ENCODE results near the gene SH3PXD2B. TPM values are rescaled to one million over a fixed set of nuclear protein-coding genes. Genes with fewer than 3 reads are reported as not detected.

Gene SH3PXD2B
- total and polyA plus RNA-seq, 2 of the 13 experiments (the other 11 are each of a cell fraction or from before 2014, with no cell fraction given) = 3.4 to 4.6 TPM

DNA sequence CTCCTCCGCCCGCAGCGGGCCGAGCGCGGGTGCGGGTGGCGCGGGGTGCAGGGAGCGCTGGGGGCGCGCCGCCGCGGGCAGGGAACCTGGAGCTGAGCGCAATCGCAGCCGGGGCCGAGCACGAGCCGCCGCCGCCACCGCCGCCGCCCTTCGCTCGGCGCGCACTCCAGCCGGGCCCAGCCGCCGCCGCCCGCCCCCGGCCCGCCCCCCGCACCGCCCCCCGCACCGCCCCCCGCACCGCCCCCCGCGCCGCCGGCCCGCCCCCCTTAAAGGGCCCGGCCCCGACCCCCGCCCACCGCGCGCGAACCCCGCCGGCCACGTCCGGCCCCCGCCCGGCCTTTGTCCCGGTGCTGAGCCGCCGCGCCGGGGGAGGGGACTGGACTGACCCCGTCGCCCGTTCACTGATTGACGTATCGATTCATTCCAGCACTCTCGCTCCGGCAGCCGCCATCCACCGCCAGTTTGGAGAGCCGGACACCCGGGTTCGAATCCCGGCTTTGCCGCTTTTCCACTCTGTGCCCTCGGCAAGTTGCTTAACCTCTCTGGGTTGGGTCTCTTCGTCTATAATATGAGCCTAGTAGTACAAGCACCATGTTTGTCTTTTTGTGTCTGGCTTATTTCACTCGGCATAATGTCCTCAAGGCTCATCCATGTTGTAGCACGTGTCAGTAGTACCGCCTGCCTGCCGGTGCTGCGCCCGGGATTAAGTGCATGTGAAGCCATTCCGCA, at the start of gene SH3PXD2B (continued):
- peak; percentile 75 for TF ChIP-seq ZNF121 (CRISPR knock-in tag; IDR thresholded peaks at IDR 0.05)
- TF ChIP-seq KLF16 (CRISPR knock-in tag; IDR thresholded peaks at IDR 0.05) = 0 out of 4 replicates have a peak, but pooled peaks of 1 of the 2 experiments have one; percentile 36
- TF ChIP-seq ZNF24 (IDR thresholded peaks at IDR 0.05) = 0 out of 2 replicates have a peak, but pooled peaks have one; percentile 53
- TF ChIP-seq RBAK (CRISPR knock-in tag; IDR thresholded peaks at IDR 0.05) = no peak
- no peak for TF ChIP-seq CBX1 (IDR thresholded peaks at IDR 0.05; ENCODE audit: low read depth)
- no peak for TF ChIP-seq ZNF839 (CRISPR knock-in tag; IDR thresholded peaks at IDR 0.05; ENCODE audit: borderline replicate concordance)
- no peak for TF ChIP-seq CCAR2 (optimal IDR thresholded peaks at IDR 0.05; ENCODE audit: low read depth, low read length)
- no peak for TF ChIP-seq ZKSCAN5 (CRISPR knock-in tag; IDR thresholded peaks at IDR 0.05)
- TF ChIP-seq ZNF605 (CRISPR knock-in tag; IDR thresholded peaks at IDR 0.05) = 0 out of 2 replicates have a peak, but pooled peaks have one; percentile 5
- TF ChIP-seq PCBP1 (IDR thresholded peaks at IDR 0.05; ENCODE audit: borderline replicate concordance, low read depth, low read length) = no peak
- peak; percentile 70; the same call in 1 of the 2 replicates for TF ChIP-seq ZMYM4 (CRISPR knock-in tag; IDR thresholded peaks at IDR 0.05)
- no peak for TF ChIP-seq HNRNPK (IDR thresholded peaks at IDR 0.05; ENCODE audit: low read depth, low read length, poor library complexity, severe bottlenecking)
- no peak for TF ChIP-seq ZMAT3 (CRISPR knock-in tag; conservative IDR thresholded peaks at IDR 0.05)
- TF ChIP-seq KDM2A (CRISPR knock-in tag; IDR thresholded peaks at IDR 0.05; ENCODE audit: borderline replicate concordance, low read depth) = no peak
- TF ChIP-seq ZNF761 (CRISPR knock-in tag; conservative IDR thresholded peaks at IDR 0.05) = no peak
- no peak for TF ChIP-seq PHF20 (CRISPR knock-in tag; IDR thresholded peaks at IDR 0.05)
- TF ChIP-seq ARNT2 (CRISPR knock-in tag; IDR thresholded peaks at IDR 0.05; ENCODE audit: low read depth) = no peak
- TF ChIP-seq ARNTL (CRISPR knock-in tag; IDR thresholded peaks at IDR 0.05) = no peak
- no peak for TF ChIP-seq ZNF333 (CRISPR knock-in tag; IDR thresholded peaks at IDR 0.05; ENCODE audit: borderline replicate concordance)
- peak; percentile 35; the same call in 1 of the 2 replicates for TF ChIP-seq NFKB2 (CRISPR knock-in tag; IDR thresholded peaks at IDR 0.05; ENCODE audit: borderline replicate concordance)
- TF ChIP-seq, protein P1, sequence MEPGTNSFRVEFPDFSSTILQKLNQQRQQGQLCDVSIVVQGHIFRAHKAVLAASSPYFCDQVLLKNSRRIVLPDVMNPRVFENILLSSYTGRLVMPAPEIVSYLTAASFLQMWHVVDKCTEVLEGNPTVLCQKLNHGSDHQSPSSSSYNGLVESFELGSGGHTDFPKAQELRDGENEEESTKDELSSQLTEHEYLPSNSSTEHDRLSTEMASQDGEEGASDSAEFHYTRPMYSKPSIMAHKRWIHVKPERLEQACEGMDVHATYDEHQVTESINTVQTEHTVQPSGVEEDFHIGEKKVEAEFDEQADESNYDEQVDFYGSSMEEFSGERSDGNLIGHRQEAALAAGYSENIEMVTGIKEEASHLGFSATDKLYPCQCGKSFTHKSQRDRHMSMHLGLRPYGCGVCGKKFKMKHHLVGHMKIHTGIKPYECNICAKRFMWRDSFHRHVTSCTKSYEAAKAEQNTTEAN (CRISPR knock-in tag; conservative IDR thresholded peaks at IDR 0.05) = no peak
- TF ChIP-seq, protein P2, sequence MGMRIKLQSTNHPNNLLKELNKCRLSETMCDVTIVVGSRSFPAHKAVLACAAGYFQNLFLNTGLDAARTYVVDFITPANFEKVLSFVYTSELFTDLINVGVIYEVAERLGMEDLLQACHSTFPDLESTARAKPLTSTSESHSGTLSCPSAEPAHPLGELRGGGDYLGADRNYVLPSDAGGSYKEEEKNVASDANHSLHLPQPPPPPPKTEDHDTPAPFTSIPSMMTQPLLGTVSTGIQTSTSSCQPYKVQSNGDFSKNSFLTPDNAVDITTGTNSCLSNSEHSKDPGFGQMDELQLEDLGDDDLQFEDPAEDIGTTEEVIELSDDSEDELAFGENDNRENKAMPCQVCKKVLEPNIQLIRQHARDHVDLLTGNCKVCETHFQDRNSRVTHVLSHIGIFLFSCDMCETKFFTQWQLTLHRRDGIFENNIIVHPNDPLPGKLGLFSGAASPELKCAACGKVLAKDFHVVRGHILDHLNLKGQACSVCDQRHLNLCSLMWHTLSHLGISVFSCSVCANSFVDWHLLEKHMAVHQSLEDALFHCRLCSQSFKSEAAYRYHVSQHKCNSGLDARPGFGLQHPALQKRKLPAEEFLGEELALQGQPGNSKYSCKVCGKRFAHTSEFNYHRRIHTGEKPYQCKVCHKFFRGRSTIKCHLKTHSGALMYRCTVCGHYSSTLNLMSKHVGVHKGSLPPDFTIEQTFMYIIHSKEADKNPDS (CRISPR knock-in tag; IDR thresholded peaks at IDR 0.05) = no peak
- no peak for TF ChIP-seq DNMT1 (CRISPR knock-in tag; IDR thresholded peaks at IDR 0.05)
- no peak for TF ChIP-seq CBFB (CRISPR knock-in tag; IDR thresholded peaks at IDR 0.05)
- TF ChIP-seq ZNF501 (CRISPR knock-in tag; IDR thresholded peaks at IDR 0.05) = peak; percentile 85
- no peak for TF ChIP-seq ZNF263 (CRISPR knock-in tag; IDR thresholded peaks at IDR 0.05)
- TF ChIP-seq NPAS2 (CRISPR knock-in tag; IDR thresholded peaks at IDR 0.05; ENCODE audit: borderline replicate concordance) = no peak
- no peak for TF ChIP-seq EEA1 (CRISPR knock-in tag; IDR thresholded peaks at IDR 0.05; ENCODE audit: borderline replicate concordance)
- 0 out of 2 replicates have a peak, but pooled peaks have one; percentile 32 for TF ChIP-seq ZNF124 (CRISPR knock-in tag; IDR thresholded peaks at IDR 0.05)
- 0 out of 2 replicates have a peak, but pooled peaks have one; percentile 12 for TF ChIP-seq RXRB (CRISPR knock-in tag; IDR thresholded peaks at IDR 0.05; ENCODE audit: borderline replicate concordance)
